Myocyte (in vitro differentiated cells): ENCODE data around the gene POLR1C. TPM values are rescaled to one million over a fixed set of nuclear protein-coding genes. Genes with fewer than 3 reads are reported as not detected.
"Not testable (repeated sequence)": the region's sequence is repeated elsewhere in the genome, so short reads cannot be mapped to it uniquely, and the experiment has no call there.

Experiments
- DNase-seq: peaks from one replicate; pipeline ENCODE4 v3.0.0-alpha.2; 2012; ENCODE audit warnings: low read depth
- total RNA-seq: library from RNA; depleted of rRNA; stranded (reverse); fragments of >200 nt; gene quantifications from 2 replicates; pipeline ENCODE4 v1.2.3, GENCODE V29; 2014

POLR1C gene
- total RNA-seq, 1 donor from 2014 or later: 26.5 TPM

DNA sequence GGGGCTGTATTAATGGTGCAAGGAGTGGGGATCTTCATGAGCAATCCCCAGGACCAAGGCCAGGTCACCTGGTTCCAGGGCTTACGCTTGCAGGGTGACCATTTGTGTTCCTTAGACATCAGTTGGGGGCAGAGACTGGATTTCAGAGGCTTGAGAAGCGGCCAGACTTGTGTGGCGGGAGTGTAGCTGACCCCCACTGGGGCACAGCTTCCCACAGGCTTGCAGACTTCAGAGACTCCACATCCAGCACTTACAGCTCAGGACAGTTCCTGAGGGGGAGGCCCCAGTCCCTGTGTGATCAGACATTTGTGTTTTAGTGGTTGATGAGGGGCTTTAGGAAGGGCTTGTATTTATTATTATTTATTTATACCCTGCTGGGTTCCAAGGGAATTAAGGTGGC is 24.2 kb upstream of the POLR1C start:
- peak; percentile 92 for DNase-seq

DNA sequence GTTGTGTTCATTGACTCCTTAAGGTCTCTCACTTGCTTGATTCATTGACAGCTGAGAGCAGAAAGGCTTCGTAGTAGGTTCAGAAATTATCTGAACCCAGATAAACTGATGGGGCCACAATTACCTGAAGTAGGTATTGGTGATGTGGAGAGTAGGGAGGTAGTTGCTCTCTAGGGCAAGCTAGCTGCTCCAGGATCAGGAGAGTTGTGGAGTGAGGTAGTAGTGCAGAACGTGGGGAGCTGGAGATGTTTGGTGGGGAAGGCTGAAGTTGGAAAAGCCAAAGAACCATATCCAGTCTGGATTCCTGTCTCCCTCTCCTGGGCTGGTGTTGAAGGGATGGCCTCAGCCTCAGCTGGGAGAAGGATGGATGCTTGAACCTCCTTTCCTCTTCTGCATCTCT is 23.7 kb upstream of the POLR1C start:
- DNase-seq: no peak

GRCh38 chr6:43493833-43494232 is 23.1 kb upstream of the POLR1C start:
- no peak for DNase-seq

- no peak for DNase-seq
Measured at GRCh38 chr6:43494321-43494720, 22.6 kb upstream of the POLR1C start.

- DNase-seq: no peak
Measured at GRCh38 chr6:43494766-43495165, 22.1 kb upstream of the POLR1C start.

GRCh38 chr6:43495409-43495941 is 21.4 kb upstream of the POLR1C start:
- DNase-seq: no peak

- peak; percentile 86 for DNase-seq
Measured at GRCh38 chr6:43496370-43497128, 20.3 kb upstream of the POLR1C start.

DNA sequence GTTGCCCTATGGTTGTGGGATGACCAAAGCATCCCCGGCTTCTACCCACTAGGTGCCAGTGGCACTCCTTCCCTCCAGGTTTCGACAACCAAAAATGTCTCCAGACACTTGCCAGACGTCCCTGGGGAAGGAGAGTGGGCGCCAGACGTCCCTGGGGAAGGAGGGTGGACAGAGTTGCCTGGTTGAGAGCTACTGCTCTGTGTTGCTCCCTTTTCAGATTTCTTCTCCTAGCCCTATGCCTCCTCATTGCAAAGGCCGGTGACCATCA is 19.8 kb upstream of the POLR1C start:
- DNase-seq: no peak

GRCh38 chr6:43497689-43498088 is 19.2 kb upstream of the POLR1C start:
- DNase-seq: peak; percentile 49

- not testable (repeated sequence) for DNase-seq
Measured at GRCh38 chr6:43498291-43498690, 18.6 kb upstream of the POLR1C start.

DNA sequence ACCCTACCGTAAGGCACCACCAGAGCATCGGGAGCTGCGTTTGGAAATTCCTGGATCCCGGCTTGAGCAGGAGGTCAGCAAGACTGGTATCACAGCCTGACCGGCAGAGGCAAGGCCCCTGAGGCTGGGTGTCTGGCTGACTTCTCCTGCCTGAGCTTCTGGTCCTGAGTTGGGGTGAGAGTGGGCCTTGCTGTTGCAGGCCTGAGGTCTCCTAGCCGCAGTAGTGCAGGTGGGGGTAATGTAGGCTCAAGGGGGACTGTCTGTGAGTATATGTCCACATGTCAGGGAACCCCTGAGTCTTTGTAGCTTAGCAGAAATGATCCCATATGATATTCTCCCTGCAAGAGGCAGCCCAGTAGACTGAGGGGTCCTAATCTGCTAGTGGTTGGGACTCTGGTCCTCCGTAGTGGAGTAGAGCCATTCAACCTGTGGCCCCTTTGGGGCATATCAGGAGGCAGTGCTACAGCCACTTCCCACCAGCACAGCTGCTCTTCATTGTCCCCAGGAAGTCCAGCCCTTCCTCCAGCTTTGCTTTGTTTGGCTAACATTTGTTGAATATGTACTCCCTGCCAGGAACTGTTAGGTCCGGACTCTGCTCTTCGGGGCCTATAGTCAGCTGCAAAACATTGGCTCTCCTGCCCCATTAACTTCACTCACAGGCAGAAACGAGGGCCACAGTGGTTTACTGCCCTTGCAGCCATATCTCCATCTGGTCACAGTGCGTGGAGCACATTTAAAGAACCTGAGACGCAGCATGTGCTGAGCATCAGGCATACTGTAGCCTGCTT is 17.7 kb upstream of the POLR1C start:
- DNase-seq: peak; percentile 68

DNA sequence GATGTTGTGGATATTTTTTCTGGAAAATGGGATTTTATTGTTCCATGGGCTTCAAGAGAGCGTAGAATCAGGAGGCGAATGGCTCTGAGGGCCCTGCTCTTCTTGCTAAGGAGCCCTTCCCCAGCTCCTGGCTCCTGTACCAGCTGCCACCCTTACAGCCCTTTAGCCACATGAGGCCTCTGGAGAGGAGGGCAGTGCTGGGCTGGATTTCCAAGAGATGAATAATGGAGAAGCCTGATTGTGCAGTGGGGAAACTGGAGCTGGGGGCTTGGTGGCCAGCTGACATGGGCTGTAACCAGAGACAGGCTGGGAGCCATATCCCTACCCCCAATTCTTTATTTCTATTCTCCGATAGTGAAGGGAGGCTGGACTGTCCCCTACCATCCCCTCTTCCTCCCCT is 16.0 kb upstream of the POLR1C start:
- DNase-seq: peak; percentile 88

DNA sequence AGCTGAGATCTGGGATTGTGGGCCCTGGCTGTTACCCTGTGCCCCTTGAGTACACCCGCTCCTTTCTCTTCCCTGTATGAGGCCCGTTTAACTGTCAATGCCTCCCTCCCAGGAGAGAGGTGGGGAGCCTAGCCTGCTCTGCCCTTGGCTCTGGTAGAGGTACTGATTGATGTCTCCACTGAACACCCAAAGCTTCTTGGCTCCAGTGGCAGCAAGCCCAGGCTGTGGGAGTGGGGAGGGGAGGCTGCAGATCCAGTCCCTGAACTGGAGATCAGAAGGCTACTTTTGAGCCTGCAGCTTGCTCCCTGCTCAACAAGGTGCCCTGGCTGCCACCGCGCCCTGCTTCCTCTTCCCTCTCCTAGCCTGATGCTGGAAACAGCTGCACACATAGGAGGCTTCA is 14.2 kb upstream of the POLR1C start:
- no peak for DNase-seq

- DNase-seq: no peak
Measured at GRCh38 chr6:43503443-43503842, 13.4 kb upstream of the POLR1C start.

DNA sequence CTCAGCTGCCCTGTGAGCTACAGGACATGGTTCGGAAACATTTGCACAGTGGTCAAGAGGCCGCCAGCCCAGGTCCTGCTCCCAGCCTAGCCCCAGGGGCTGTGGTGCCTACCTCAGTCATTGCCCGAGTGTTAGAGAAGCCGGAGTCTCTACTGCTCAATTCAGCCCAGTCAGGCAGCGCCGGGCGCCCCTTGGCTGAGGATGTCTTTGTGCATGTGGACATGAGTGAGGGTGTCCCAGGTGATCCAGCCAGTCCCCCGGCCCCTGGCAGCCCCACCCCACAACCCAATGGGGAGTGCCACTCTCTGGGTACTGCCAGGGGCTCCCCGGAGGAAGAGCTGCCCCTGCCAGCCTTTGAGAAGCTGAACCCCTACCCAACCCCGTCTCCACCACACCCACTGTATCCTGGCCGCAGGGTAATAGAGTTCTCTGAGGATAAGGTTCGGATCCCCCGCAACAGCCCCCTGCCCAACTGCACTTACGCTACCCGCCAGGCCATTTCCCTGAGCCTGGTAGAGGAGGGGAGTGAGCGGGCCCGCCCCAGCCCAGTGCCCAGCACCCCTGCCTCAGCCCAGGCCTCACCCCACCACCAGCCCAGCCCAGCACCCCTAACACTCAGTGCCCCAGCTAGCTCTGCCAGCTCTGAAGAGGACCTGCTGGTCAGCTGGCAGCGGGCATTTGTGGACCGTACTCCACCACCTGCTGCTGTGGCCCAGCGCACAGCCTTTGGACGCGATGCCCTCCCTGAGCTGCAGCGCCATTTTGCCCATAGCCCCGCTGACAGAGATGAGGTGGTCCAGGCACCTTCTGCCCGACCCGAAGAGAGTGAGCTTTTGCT is 11.9 kb upstream of the POLR1C start:
- DNase-seq: no peak

- DNase-seq: no peak
Measured at GRCh38 chr6:43505718-43506117, 11.2 kb upstream of the POLR1C start.

DNA sequence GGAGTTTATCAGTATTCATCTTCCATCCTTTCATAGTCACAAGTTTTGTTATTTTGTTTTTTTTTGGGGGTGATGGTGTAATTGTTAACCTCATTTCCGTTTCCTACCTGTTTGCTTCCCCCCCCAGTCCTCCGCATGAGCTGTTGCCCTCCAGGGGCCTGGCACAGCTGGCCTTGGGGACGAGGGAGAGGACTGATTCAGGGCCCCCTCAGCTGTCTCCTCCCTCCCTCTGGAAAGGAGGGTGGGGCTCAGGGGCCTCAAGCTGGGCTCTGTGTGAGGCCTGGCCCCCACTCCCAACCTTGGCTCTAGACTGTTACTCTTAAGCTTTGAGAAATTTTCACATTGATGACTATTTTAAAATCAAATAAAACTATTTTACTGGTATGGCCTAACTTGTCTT is 10.7 kb upstream of the POLR1C start:
- DNase-seq: peak; percentile 56

DNA sequence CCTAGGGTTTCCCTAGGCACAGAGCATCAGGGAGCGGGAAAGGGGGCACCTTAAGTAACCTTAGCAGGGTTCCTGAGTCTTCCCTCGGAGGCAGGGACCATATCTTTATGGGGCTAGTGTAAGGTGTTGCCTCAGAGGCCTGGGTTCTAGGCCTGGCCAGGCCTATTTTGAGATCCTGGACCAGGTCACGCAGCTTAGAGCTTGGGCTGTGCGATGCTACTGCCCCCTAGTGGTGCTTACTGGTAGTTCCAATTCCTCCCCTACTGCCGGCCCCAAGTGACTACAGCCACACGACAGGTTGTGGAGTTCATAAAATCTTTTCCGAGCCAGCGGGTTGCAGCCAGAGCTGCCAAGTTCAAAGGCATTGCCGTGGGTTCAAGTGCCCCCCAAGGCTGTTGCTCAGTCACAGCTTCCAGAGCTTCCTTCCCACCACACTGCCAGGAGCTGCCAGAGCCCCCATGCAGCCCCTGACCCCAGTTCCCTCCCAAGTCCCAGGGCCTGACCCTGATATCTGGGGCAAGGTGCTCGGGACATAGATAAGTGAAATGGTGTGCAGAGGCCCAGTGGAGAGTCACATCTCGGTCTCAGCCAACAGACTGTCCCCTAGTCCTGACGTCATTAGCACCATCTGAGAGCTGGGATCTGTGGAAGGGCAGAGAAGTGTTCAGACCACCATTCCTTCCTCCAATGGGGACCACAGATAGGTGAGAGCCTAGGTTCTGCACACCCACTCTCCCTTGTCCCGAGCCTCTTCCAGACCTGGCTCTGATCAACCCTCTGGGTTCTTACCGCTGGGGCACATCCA is 10.0 kb upstream of the POLR1C start:
- DNase-seq: peak; percentile 90

DNA sequence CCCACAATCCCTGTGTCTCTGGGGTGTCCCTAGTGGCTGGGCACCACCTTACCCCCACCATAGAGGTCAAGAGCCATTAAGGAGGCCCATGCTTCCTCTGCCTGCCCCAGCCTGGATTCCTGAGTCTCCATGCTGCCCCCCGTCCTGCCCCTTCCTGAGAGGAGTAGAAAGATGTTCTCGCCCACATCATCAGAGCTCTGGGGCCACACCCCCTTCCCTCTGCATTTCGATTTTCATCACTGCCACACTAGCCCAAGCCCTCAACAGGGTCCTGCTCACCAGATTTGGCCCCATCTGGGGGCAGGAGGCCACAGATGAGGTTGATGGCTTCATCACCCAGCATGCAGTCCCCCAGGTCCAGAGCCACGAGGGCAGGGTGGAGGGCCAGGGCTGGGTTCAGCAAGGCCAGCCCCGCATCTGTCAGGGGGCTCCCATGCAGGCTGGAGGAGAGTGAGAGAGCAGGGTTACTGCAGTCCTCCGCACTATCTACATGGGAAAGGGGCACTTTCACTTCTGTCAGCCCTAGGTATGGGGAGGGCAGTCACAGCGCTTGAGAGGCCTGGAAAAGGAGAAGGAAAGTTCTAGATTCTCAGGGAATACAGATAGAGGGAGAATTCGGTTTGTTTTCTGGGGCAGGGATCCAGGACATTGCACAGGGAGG is 8.3 kb upstream of the POLR1C start:
- DNase-seq: no peak
